Panc1 (cell line): Measurements from ENCODE around the gene DGAT2L6.

Experiments used
- CTCF ChIP-seq: fragments of 450-650 bp; IDR thresholded peaks from 2 replicates; pipeline ENCODE4 v1.5.1; 2017; ENCODE audit warnings: mild to moderate bottlenecking
- POLR2AphosphoS5 ChIP-seq: IDR thresholded peaks from 2 replicates; pipeline ENCODE4 v1.6.1; 2012; ENCODE audit warnings: mild to moderate bottlenecking, low read depth, low read length, moderate library complexity
- SIN3A ChIP-seq: IDR thresholded peaks from 2 replicates; pipeline ENCODE4 v1.6.1; 2012; ENCODE audit warnings: low read depth, mild to moderate bottlenecking, low read length, moderate library complexity, borderline replicate concordance; ENCODE audit not compliant: insufficient read depth

- no peak for TF ChIP-seq CTCF
- TF ChIP-seq POLR2AphosphoS5 = no peak
- TF ChIP-seq SIN3A = no peak
These were observed 2.5 kb upstream of the DGAT2L6 start for GRCh38 chrX:70174754-70175153.
